Sigmoid colon (tissue), 4 donors: ENCODE results near the gene ANKH.
A peak's percentile ranks its signal among the peaks of the same experiment; 100 is the strongest.

Experiments used
- POLR2AphosphoS5 ChIP-seq, 4 donors: sonication (generic); formaldehyde crosslinking; IDR thresholded peaks; one replicate each; pipeline ENCODE4 v1.6.1; 2017; ENCODE audit warnings: antibody characterized with exemption in 4 of 4
- TF ChIP-seq, protein P1 (sequence below), 4 experiments: fragments of 450-650 bp in 3 of 4; fragments of 200-600 bp in 1 of 4; IDR thresholded peaks; one replicate each; pipeline ENCODE4 v1.5.1; 2016 to 2019; ENCODE audit warnings: antibody characterized with exemption in 4 of 4, mild to moderate bottlenecking in 3 of 4, moderate library complexity in 2 of 4

DNA sequence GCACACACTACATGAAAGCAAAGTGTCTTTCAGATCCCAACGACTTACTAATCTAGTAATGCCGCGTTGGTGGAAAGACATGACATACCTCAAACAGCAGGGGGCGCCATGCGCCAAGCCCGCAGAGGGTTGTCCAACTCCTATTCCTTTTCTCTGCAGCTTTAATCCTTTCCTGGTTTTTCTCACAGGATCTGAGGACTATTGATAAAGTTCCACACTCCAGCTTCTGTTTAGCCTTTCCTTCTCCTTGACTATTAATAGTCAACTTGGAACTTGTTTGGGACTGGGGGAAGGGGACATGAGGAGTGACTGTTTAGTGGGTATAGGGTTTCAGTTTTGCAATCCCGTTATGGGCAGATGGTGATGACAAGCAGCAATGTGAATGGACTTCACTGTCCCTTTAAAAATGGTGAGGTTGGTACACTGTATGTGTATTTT lies 144.1 kb downstream of the ANKH start:
- TF ChIP-seq, protein P1, sequence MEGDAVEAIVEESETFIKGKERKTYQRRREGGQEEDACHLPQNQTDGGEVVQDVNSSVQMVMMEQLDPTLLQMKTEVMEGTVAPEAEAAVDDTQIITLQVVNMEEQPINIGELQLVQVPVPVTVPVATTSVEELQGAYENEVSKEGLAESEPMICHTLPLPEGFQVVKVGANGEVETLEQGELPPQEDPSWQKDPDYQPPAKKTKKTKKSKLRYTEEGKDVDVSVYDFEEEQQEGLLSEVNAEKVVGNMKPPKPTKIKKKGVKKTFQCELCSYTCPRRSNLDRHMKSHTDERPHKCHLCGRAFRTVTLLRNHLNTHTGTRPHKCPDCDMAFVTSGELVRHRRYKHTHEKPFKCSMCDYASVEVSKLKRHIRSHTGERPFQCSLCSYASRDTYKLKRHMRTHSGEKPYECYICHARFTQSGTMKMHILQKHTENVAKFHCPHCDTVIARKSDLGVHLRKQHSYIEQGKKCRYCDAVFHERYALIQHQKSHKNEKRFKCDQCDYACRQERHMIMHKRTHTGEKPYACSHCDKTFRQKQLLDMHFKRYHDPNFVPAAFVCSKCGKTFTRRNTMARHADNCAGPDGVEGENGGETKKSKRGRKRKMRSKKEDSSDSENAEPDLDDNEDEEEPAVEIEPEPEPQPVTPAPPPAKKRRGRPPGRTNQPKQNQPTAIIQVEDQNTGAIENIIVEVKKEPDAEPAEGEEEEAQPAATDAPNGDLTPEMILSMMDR (IDR thresholded peaks at IDR 0.05): peak; percentile 62 to 94 (median 88)
- no peak for TF ChIP-seq POLR2AphosphoS5 (IDR thresholded peaks at IDR 0.05)
